HG03196 (cell line): ENCODE data around the gene PARP1.
"Not testable (repeated sequence)": the region's sequence is repeated elsewhere in the genome, so short reads cannot be mapped to it uniquely, and the experiment has no call there.

Experiments used
- ATAC-seq: cut with Tn5 transposase; IDR thresholded peaks from one replicate; pipeline ENCODE4 v1.9.1; 2021; ENCODE audit not compliant: unreplicated experiment

The PARP1 gene

DNA sequence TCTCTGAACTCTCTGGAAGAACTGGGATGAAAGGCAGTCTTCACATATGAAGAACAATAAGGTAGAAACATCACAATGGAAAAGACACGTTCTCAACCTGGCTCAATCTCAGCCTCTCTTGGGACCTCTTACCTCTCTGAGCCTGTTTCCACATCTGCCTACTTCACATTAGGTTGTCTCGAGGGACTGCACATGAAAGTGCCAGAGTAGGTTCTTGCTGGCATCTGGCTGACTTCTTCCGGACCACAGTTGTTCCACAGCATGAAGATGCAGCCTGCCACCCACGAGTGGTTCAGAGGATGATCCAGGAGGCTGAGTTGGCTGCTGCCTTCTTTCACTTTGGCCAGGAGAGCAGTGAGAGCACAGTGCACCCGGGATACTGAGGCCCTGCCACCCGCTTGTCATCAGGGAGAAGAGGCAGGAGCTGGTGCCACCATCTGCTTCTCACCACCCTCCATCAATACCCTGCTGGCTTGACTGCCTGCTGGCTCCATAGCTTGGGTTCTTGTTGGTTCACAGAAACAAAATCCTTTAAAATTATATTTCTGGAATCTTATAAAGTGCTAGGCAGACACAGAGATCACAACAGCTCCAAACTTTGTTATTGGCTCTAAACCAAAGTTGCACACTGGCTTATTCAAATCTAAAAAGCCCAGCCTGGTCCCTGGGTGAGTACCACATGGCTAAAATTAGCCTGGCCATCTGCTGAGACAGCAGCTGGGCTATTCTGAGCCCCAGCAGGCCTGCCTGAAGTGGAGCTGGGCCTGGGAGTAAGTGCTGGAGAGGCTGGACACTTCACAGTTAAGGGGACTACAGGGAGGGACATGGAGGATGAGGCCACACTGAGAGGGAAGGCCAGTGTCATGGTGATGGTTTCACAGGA lies 52.0 kb downstream of the PARP1 start:
- ATAC-seq, result peak; percentile 49

DNA sequence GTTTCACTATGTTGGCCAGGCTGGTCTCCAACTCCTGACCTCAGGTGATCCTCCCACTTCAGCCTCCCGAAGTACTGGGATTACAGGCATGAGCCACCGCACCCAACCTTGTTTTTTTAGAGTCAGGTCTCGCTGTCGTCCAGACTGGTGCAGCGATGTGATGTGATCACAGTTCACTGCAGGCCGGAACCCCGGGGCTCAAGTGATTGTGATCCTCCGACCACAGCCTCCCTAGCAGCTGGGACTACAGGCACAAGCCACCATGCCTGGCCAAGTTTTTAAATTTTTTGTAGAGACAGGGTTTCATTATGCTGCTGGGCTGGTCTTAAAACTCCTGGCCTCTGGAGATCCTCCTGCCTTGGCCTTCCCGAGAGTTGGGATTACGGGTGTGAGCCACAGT lies 52.9 kb downstream of the PARP1 start:
- no peak for ATAC-seq

DNA sequence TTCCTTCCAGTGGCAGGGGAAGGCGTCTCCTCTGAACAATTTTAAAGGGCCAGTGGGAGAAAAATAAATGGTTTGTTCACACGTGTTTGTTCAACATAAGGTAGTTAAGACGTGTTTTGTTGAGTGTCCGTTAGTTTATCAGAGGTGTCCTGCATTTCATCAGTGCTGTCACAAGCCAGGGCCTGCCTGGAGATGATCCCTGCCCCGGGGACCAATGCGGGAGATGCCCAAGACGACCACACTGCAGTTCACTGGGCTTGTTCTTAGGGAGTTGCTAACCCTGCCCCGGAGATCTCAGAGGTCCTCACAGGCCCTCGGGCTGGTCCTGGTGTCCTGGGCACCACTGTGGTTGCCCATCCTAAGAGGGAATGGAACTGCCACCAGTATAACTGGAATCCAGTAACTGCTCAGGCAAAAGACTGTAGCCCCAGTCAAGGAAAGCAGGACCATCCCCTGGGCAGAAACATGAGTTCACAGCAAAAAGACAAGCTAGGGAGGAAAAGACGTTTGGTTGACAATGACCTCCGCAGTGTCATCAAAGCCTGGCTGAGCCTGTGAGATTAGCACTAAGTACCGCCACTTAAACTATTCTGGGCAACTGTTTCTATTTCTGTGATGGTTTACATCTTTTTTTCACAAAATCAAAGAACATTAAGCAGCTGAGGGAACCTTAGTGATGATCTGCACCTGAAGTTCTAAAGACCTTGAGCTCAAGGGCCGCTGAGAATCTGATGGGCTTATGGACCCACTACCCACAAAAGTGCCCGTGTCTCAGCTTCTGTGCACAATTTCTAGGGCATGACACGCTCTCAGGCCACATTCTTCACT lies 54.0 kb downstream of the PARP1 start:
- no peak for ATAC-seq

- no peak for ATAC-seq
Observed at GRCh38 chr1:226351709-226352108, 56.2 kb downstream of the PARP1 start.

DNA sequence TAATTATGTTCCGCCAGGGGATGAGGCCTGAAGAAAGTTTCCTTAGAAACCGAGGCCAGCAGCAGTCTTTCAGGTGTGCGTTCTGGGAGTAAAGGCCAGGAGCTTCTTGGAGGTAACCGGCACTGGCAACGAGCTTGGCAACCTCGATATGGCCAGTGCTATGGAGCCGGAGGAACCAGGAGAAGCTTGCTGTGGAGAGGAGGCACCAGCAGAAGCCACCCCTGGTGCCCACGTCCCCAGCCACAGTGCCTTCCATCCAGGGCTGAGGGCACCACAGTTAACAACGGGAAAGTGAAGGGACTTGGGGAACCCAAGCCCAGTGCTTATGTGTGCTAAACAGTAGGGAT lies 57.4 kb downstream of the PARP1 start:
- ATAC-seq, result no peak

GRCh38 chr1:226349801-226350518 lies 57.9 kb downstream of the PARP1 start:
- ATAC-seq, result no peak

GRCh38 chr1:226349081-226349480 lies 58.8 kb downstream of the PARP1 start:
- ATAC-seq, result no peak

- no peak for ATAC-seq
Observed at GRCh38 chr1:226344441-226345259, 63.2 kb downstream of the PARP1 start.

DNA sequence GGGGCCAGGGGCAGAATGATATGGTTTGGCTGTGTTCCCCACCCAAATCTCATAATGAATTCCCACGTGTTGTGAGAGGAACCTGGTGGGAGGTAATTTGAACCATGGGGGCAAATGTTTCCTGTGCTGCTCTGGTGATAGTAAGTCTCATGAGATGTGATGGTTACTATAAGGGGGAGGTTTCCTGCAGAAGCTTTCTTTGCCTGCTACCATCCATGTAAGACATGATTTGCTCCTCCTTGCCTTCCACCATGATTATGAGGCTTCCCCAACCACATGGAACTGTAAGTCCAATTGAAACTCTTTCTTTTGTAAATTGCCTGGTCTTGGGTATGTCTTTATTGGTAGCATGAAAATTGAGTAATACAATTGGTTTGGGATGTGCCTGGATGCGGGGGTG lies 65.2 kb downstream of the PARP1 start:
- ATAC-seq, result no peak

- ATAC-seq, result not testable (repeated sequence)
Observed at GRCh38 chr1:226340111-226340510, 67.8 kb downstream of the PARP1 start.

- ATAC-seq, result no peak
Observed at GRCh38 chr1:226337276-226337875, 70.5 kb downstream of the PARP1 start.

GRCh38 chr1:226335661-226336060 lies 72.2 kb downstream of the PARP1 start:
- ATAC-seq, result no peak

- peak; percentile 48 for ATAC-seq
Observed at GRCh38 chr1:226332947-226333346, 74.9 kb downstream of the PARP1 start.

- no peak for ATAC-seq
Observed at GRCh38 chr1:226329237-226329636, 78.7 kb downstream of the PARP1 start.

DNA sequence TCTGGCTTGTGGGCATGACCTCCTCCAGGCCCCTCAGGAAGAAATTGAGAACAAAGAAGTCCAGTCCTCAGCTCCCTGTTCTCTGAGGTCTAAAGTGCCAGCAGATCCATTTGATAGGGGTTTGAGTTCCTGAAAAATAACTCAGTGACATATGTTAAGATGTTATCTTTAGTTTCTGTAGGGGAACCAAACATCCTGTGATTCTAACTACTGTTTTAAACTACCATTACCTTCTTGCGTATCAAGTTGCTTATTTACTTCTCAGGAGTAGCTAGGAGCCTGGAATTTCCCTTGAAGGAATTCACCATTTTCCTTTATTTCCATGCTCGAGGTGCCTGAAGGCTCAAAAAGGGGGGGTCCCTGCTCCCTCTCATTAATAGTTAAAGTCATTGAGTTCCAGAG lies 80.1 kb downstream of the PARP1 start:
- ATAC-seq, result no peak

DNA sequence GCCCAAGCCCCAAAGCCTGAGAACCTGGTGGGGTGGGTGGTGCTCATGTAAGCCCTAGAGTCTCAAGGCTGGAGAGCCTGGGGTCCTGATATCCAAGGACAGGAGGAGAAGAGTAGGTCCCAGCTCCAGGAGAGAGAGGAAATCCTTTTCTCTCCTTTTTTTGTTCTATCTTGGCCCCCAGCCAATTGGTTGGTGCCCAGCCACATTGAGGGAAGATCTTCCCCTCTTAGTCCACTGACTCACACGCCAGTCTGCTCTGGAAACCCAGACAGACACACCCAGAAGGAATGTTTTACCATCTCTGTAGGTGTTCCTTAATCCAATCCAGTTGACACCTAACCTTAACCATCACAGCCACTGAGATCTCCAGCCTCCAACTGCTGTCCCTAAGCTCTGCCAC lies 82.7 kb downstream of the PARP1 start:
- no peak for ATAC-seq

DNA sequence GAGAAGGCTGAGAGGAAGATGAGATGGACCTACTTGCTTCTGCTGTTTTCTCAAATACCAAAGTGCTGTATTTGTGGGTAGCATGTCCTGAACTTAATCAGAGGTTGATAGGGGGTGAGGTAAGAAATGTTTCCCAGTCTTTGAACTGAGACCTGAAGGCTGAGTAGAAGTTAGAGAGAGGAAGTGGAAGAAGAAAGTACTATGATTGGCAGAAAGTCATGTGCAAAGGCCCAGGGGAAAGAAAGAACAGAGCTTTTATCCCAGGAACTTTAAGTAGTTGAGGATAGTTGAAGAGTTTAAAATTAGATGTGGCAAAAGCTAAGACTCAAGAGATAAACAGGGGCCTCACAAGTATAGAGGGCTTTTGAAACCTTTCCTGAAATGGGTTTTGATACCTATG lies 83.4 kb downstream of the PARP1 start:
- no peak for ATAC-seq

DNA sequence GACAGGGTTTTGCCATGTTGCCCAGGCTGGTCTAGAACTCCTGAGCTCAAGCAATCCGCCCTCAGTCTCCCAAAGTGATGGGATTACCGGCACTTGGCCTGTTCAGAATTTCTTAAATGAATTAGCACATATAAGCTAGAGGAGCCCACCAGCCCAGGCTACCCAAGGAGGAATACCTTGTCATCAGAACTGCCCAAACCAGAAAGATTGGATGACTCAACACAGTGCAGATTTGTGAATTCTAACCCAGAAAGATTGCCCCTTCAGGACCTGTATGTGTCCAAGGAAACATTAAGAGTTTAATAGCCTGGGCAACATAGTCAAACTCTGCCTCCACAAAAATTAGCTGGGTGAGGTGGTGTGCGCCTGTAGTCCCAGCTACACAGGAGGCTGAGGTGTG lies 84.9 kb downstream of the PARP1 start:
- no peak for ATAC-seq

DNA sequence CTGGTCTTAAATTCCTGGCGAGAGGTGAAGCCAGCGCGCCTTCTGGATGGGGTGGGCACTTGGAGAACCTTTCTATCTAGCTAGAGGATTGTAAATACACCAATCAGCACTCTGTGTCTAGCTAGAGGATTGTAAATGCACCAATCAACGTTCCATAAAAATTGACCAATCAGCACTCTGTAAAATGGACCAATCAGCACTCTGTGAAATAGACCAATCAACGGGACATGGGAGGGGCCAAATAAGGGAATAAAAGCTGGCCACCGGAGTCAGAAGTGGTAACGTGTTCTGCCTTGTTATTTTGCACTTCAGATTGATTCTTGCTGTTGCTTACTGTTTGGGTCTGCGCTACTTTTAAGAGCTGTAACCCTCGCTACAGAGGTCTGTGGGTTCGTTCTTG lies 87.0 kb downstream of the PARP1 start:
- no peak for ATAC-seq

GRCh38 chr1:226318471-226318870 lies 89.4 kb downstream of the PARP1 start:
- no peak for ATAC-seq
